ENCODE measurements around the gene DDX17.

GRCh38 chr22:38449776-38450175 is 56.3 kb downstream of the DDX17 start:
- TF ChIP-seq CTCF (conservative IDR thresholded peaks at IDR 0.05; ENCODE audit: low read depth, low read length) = no peak
- no peak for TF ChIP-seq EZH2 (IDR thresholded peaks at IDR 0.05; ENCODE audit: borderline replicate concordance, low read depth, low read length, poor library complexity, severe bottlenecking)
